Endothelial cell of umbilical vein (primary cell): ENCODE data around the gene TEX48. TPM values are rescaled to one million over a fixed set of nuclear protein-coding genes. Genes with fewer than 3 reads are reported as not detected.

ENCODE experiments used
- BruUV-seq: library from RNA; stranded (reverse); fragments of 400-500 nt; replicated peaks from 2 replicates; lab custom pipeline; 2021; lab: Mats Ljungman, UMichigan
- CTCF ChIA-PET: fragments of 300-600, 350-600 bp; sonication (Branson Sonifier 250); formaldehyde crosslinking; loops from one replicate; lab custom pipeline; 2021; ENCODE audit warnings: antibody characterized with exemption, inconsistent platforms; lab: Charles Lee
- POLR2A ChIA-PET: fragments of 300-600, 350-600 bp; sonication (Branson Sonifier 250); formaldehyde crosslinking; loops from one replicate; lab custom pipeline; 2021; ENCODE audit warnings: antibody characterized with exemption, inconsistent platforms; lab: Charles Lee
- DNase-seq: peaks from one replicate; pipeline ENCODE4 v3.0.0-alpha.2; 2011; ENCODE audit warnings: low read depth, low spot score
- FAIRE-seq: peaks from 2 replicates; lab custom pipeline; 2011; peaks lifted over from hg19 to GRCh38; lab: Jason Lieb, UNC
- H2AFZ ChIP-seq: 2 replicates; pipeline ENCODE4 v1.6.0; 2012; ENCODE audit warnings: low read depth, low read length, control low read depth, inconsistent platforms
- H3K27ac ChIP-seq: 2 replicates; pipeline ENCODE4 v1.5.1; 2011; ENCODE audit warnings: low read depth, mild to moderate bottlenecking, control low read depth, low read length, moderate library complexity; ENCODE audit not compliant: insufficient read depth
- H3K27me3 ChIP-seq, 2 experiments: 2 replicates each; pipeline versions ENCODE4 v1.6.0 to v1.6.1; 2011; ENCODE audit warnings: low read length in 2 of 2, mixed read lengths in 1 of 2; ENCODE audit not compliant: control insufficient read depth in 2 of 2, insufficient read depth in 2 of 2
- H3K36me3 ChIP-seq, 2 experiments: 2 replicates in 1 of 2; 3 replicates in 1 of 2; pipeline ENCODE4 v1.5.1; 2011; ENCODE audit warnings: low read length in 2 of 2, mild to moderate bottlenecking in 1 of 2, moderate library complexity in 1 of 2; ENCODE audit not compliant: control insufficient read depth in 2 of 2, insufficient read depth in 2 of 2; ENCODE audit errors: extremely low read depth in 1 of 2
- H3K4me1 ChIP-seq: 3 replicates; pipeline ENCODE4 v1.5.1; 2011; ENCODE audit warnings: mild to moderate bottlenecking, low read length; ENCODE audit not compliant: control insufficient read depth, insufficient read depth; ENCODE audit errors: extremely low read depth
- H3K4me2 ChIP-seq: 2 replicates; pipeline ENCODE4 v1.6.1; 2011; ENCODE audit warnings: low read length, control low read depth, mixed read lengths; ENCODE audit not compliant: insufficient read depth
- H3K4me3 ChIP-seq, 3 experiments: fragments of 200-600 bp in 1 of 3; sonication (generic), shearing (Covaris generic) in 1 of 3; replicated peaks in 1 of 3; 2 replicates each; pipeline ENCODE4 v1.5.1; 2011 to 2016; ENCODE audit warnings: control low read depth in 3 of 3, low read length in 3 of 3, mild to moderate bottlenecking in 2 of 3, inconsistent platforms in 1 of 3, low read depth in 1 of 3, moderate library complexity in 1 of 3; ENCODE audit not compliant: insufficient read depth in 1 of 3
- H3K79me2 ChIP-seq: 2 replicates; pipeline ENCODE4 v1.6.0; 2012; ENCODE audit warnings: low read length, inconsistent platforms; ENCODE audit not compliant: control insufficient read depth, insufficient read depth
- H3K9ac ChIP-seq: replicated peaks from 2 replicates; pipeline ENCODE3; 2011; ENCODE audit warnings: low read length, control low read depth; ENCODE audit not compliant: insufficient read depth; ENCODE audit errors: extremely low read depth
- H3K9me1 ChIP-seq: replicated peaks from 3 replicates; pipeline ENCODE4 v1.6.0; 2011; ENCODE audit warnings: mild to moderate bottlenecking, low read length; ENCODE audit not compliant: control insufficient read depth, insufficient read depth; ENCODE audit errors: extremely low read depth
- H3K9me3 ChIP-seq: replicated peaks from 2 replicates; pipeline ENCODE4 v1.5.1; 2012; ENCODE audit warnings: low read length, inconsistent platforms; ENCODE audit not compliant: control insufficient read depth, insufficient read depth
- H4K20me1 ChIP-seq: replicated peaks from 2 replicates; pipeline ENCODE3; 2011; ENCODE audit warnings: mild to moderate bottlenecking, low read length; ENCODE audit not compliant: control insufficient read depth, insufficient read depth; ENCODE audit errors: extremely low read depth
- CTCF ChIP-seq, 2 donors: IDR thresholded peaks; 1 replicate in 1 of 2; 2 replicates in 1 of 2; pipeline ENCODE4 v1.5.1; 2011; ENCODE audit warnings: low read length in 2 of 2, mild to moderate bottlenecking in 2 of 2, moderate library complexity in 2 of 2, control low read depth in 1 of 2, inconsistent platforms in 1 of 2, low read depth in 1 of 2; ENCODE audit not compliant: insufficient read depth in 1 of 2; ENCODE audit errors: extremely low read depth in 1 of 2
- EZH2 ChIP-seq: IDR thresholded peaks from 2 replicates; pipeline ENCODE4 v1.6.1; 2012; ENCODE audit warnings: borderline replicate concordance, low read depth, mild to moderate bottlenecking, moderate library complexity, low read length, inconsistent platforms; ENCODE audit not compliant: severe bottlenecking
- FOS ChIP-seq: IDR thresholded peaks from 2 replicates; pipeline ENCODE4 v1.6.1; 2011; ENCODE audit warnings: mild to moderate bottlenecking, low read length, moderate library complexity, borderline replicate concordance; ENCODE audit not compliant: insufficient read depth
- GATA2 ChIP-seq: IDR thresholded peaks from 2 replicates; pipeline ENCODE4 v1.7.0; 2011; ENCODE audit warnings: low read depth, mild to moderate bottlenecking, moderate library complexity, mixed read lengths, low read length; ENCODE audit not compliant: insufficient read length, insufficient read depth
- JUN ChIP-seq: IDR thresholded peaks from 2 replicates; pipeline ENCODE4 v1.6.1; 2011; ENCODE audit warnings: borderline replicate concordance, low read depth; ENCODE audit not compliant: insufficient read length, insufficient read depth
- MAX ChIP-seq: IDR thresholded peaks from 2 replicates; pipeline ENCODE4 v1.6.1; 2011; ENCODE audit not compliant: insufficient read depth, insufficient read length
- MYC ChIP-seq: IDR thresholded peaks from one replicate; pipeline ENCODE4 v1.6.1; 2011; ENCODE audit warnings: mild to moderate bottlenecking, low read depth, low read length
- POLR2A ChIP-seq: IDR thresholded peaks from 2 replicates; pipeline ENCODE4 v1.6.1; 2012; ENCODE audit warnings: low read depth, mild to moderate bottlenecking, control low read depth, low read length
- POLR2AphosphoS5 ChIP-seq: IDR thresholded peaks from 2 replicates; pipeline ENCODE4 v1.6.1; 2012; ENCODE audit warnings: low read depth, mild to moderate bottlenecking, control low read depth, low read length, moderate library complexity; ENCODE audit not compliant: insufficient read depth
- dilution Hi-C: fragments of 300-500 bp; cut with MboI; formaldehyde crosslinking; loops from one replicate; pipeline ENCODE4 v1.15.0; 2019; ENCODE audit warnings: low sequenced_read_pairs; ENCODE audit not compliant: extremely low pct_ligation_motif_present
- intact Hi-C: fragments of 100-400 bp; cut with micrococcal nuclease; formaldehyde crosslinking; loops from one replicate; pipeline ENCODE4 v1.10.0; 2022
- polyA plus RNA-seq, 4 experiments: library from polyadenylated mRNA; depleted of rRNA in 3 of 4; stranded (reverse) in 3 of 4; unstranded in 1 of 4; fragments of >200 nt; gene quantifications; 2 replicates each; pipeline versions ENCODE4 v1.2.1 to v1.2.3, GENCODE V29; 2011 to 2012; ENCODE audit warnings: missing spikeins in 1 of 4
- total RNA-seq: library from RNA; stranded (reverse); gene quantifications from 2 replicates; pipeline ENCODE4 v1.2.3, GENCODE V29; 2021

The TEX48 gene
- total and polyA plus RNA-seq, 2 donors (not counting 3 experiments of a cell fraction or from before 2014, with no cell fraction given) = not detected

- Histone ChIP-seq H3K4me1 (no peaks in the 10 kb centered on the region), H3K79me2 (no peaks in the 10 kb centered on the region), H3K4me2 (no peak overlapping the region), H3K4me3 (no peak overlapping the region), H3K27me3 (peaks cover 0 to 1% of the 10 kb centered on the region in 2 experiments), H3K9me3 (no peaks in the 10 kb centered on the region), H2AFZ (no peak overlapping the region), H3K9ac (no peak overlapping the region), H3K9me1 (no peaks in the 10 kb centered on the region), H3K27ac (no peak overlapping the region), H4K20me1 (no peaks in the 10 kb centered on the region), H3K36me3 (no peaks in the 10 kb centered on the region)
- intact Hi-C loops = no loop called here
- no TSS peak for BruUV-seq
- dilution Hi-C loops = no loop called here
- TF ChIP-seq MAX (no peak), EZH2 (no peak), FOS (no peak), POLR2A (no peak), CTCF (IDR thresholded peaks at IDR 0.05; ENCODE audit: extremely low read depth in 1 of 2, insufficient read depth in 1 of 2, low read depth in 1 of 2, low read length in 2 of 2) (no peak), POLR2AphosphoS5 (no peak), MYC (no peak), JUN (no peak), GATA2 (no peak)
- FAIRE-seq (no peak), DNase-seq (no peak)
- POLR2A ChIA-PET = no interaction called here
- CTCF ChIA-PET = interaction anchor here (1.3 to 9.3 kb wide), 3 partner anchors 25 to 358 kb away, joined by 3 to 397 read pairs (median 5); no protein-coding TSS in a partner anchor
Observed at GRCh38 chr9:114656301-114656700, 25.7 kb downstream of the TEX48 start.
